CD4-positive, alpha-beta T cell treated with Interleukin-15 for 1 hour (primary cell): Measurements from ENCODE around the gene CLTRN.
"Not testable (repeated sequence)": the region's sequence is repeated elsewhere in the genome, so short reads cannot be mapped to it uniquely, and the experiment has no call there.

Experiments used
- DNase-seq: peaks from one replicate; pipeline ENCODE4 v3.0.0-alpha.2; 2020

CLTRN gene, protein sequence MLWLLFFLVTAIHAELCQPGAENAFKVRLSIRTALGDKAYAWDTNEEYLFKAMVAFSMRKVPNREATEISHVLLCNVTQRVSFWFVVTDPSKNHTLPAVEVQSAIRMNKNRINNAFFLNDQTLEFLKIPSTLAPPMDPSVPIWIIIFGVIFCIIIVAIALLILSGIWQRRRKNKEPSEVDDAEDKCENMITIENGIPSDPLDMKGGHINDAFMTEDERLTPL

DNA sequence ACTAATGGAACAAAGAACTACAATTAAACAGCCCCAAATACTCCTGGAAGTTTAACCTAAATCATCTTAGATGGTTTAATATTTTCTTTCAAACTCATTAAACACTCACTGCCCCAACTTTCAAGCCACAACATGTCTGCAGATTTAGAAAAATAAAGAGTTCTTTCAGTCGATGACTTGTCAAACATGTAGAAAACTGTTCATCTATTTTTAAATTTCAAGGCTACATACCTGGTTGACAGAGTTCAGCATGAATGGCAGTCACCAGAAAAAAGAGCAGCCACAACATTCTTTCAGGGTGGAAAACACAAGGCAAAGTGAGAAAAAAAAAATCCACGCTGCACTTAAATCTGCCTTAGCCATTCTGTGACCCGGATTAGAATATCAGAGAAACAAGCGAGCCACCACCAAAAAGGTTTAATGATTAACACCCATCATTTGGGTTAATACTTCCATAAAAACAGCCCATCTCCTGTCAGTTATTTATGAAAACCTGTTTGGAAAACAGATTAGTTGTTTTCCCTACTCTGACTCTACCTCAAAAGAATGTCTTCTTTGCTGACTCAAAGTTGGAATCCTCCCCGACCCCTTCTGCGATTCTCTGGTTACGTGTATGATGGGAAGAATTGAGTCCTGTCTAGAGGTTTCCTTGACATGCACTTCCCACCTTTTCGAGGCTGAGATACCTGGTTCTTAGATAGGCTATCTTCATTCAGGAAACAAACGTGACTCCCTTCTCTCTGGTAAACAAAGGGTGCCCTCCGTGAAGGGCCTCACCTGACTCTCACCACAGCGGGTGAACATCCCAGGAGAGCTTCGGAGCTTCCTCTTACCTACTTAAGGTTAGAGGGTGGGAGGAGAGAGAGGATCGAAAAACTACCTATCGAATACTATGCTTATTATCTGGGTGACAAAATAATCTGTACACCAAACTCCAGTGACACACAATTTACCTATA lies at the start of gene CLTRN:
Gene CLTRN, minus strand, starts transcription at position 319 of the 958 bp plus-strand sequence. Its CDS starts 30 bp downstream, at position 289.
- no peak for DNase-seq

DNA sequence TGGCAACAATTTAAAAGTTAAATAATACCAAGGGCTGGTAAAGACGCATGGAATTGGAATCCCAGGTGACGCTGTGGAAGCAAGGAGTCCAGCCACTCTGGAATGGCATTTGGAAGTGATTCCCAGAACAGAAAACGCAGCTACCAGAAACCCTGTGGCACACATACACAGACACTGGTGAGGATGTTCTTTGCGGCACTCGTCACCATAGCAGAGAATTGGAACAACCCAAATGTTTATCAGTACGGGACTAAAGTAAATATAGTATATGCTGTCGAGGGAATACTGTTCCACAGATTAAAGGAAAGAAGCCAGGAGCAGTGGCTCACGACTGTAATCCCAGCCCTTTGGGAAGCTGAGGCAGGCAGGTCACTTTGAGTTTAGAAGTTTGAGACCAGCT lies 39.7 kb upstream of the CLTRN start:
- not testable (repeated sequence) for DNase-seq

DNA sequence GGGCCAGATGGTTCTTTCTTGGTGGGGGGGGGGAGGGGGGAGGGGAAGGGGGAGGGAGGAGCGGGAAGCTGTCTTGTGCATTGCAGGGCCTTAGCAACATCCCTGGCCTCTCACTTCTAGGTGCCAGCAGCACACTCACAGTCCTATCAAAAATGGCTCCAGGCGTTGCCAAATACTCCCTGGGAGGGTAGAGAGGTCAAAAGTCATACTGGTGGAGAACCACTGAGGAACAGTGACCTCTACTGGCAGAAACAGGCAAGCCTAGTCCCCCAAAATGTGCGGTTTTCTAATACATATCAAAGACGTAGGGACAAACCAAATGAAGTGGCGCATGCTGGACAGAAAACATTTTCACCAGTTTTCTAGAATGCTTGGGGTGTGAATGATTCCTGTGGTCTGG lies 39.2 kb upstream of the CLTRN start:
- not testable (repeated sequence) for DNase-seq

DNA sequence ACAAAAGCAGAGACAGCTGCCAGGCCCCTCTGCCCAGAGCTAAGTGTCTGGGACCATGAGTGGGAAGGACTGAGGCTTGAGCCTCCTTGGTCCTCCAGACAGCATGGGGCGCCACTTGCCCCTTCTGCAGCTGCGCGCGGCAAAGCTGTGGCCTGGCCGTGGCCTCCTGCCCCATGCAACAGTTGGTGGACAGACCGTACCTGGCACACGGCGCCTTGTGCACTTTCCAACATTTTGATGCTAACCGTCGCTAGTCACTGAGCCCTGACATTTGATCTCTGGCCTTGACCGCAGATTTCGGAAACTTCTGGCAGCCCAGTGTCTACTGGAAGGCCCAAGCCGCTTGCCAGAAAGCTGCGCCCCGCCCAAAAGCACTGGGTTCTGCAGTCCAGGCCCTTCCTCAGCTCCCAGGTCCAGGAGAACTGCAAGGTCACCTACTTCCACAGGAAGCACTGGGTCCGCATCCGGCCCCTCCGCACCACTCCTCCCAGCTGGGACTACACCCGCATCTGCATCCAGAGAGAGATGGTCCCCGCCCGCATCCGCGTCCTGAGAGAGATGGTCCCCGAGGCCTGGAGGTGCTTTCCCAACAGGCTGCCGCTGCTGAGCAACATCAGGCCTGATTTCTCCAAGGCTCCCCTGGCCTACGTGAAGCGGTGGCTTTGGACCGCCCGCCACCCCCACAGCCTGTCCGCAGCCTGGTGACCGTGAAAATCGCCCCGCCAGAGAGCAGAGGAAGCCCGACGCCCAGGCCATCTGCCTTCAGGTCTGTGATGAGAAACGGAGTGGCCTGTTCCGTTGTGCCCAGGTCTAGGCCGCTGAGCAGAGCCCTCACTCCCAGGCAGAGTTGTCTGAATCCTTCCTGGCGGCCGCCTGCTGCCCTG lies 38.1 kb upstream of the CLTRN start:
- no peak for DNase-seq

DNA sequence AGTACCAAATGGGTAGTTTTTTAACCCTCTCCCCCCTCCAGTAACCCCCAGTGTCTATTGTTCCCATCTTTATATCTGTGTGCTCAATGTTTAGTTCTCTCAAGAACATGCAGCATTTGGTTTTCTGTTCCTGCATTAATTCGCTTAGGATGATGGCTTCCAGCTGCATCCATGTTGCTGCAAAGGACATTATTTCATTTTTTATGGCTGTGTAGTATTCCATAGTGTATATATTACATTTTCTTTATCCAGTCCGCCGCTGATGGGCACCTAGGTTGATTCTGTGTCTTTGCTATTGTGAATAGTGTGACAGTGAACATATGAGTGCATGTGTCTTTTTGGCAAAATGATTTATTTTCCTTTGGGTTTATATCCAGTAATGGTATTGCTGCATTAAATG lies 31.9 kb upstream of the CLTRN start:
- no peak for DNase-seq

DNA sequence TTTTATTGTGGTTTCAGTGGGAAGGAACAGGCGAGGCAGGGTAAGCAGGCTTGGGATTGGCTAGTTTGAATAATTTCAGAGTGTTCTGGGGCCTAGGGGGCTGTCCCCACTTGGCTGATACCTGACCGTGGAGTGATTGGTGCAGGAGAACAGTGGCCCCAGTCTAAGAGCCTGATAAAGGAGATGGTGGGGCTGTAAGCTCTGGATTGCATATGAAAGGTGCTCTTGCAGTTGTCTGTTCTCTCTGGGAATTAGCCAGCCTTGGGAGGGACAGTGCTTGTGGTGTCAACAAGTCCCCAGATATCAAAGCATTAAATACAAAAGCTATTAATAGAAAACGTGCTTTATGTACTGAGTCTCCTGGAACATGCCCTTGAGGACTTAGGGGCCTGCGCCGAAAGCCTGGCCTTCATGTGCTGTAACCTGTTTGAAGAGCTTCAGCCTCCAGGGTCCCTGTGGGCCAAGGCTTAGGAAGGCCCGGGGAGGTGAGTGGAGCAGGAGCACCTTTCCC lies 30.4 kb upstream of the CLTRN start:
- DNase-seq: no peak

DNA sequence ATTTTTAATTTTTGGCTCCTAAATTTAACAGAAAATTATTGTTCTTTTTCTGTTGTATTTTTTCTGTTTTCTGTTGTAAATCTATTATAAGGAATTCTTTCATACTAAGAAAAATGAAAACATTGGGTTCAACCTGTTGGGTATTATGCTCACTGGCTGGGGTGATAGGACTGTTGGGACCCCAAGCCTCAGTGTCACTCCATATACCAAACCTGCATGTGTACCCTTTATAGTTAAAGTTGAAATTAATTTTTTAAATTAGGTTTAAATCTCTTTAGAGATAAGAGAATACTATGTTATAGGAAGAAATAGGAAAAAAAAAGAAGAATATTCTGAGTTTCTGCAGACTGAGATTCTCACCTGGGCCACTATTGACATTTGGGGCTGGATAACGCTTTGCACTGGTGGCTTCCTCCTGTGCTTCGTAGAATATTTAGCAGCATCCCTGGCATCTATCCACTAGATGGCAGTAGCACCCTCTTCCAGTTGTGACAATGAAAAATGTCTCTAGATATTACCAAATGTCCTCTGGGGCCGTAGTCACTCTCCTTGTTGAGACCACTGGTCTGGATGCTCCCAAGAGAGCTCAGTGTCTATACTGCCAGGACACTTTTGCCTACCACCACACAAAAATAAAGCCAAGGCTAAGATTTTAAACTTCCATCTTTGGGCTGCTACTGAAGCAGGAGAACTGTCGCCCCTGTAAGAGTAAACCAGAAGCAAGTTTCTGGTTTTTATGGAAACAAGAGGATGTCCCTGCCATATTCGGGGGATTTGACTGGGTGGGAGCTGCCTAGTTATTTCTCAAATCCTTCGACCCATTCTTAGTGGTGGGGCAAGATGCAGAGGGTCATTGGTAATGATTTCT lies 22.4 kb upstream of the CLTRN start:
- peak; percentile 65 for DNase-seq

DNA sequence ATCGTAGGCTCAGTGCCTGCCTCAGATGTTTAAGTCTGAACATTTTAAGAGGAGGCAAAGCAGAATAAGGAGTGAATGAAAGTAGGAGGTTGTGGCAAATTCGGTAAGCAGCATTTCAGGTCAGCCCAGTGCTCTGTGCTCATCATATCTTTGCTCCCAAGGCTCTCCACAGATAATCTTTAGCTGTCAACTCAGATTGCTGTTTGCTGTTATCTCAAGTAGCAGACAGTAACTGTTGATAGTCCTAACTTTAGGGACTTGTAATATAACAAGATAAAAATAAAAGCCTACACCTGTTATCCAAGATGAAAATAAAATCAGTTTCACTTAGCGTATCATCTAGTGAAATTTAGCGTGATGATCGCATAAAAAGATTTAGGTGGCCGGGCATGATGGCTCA lies 18.6 kb upstream of the CLTRN start:
- DNase-seq: no peak

DNA sequence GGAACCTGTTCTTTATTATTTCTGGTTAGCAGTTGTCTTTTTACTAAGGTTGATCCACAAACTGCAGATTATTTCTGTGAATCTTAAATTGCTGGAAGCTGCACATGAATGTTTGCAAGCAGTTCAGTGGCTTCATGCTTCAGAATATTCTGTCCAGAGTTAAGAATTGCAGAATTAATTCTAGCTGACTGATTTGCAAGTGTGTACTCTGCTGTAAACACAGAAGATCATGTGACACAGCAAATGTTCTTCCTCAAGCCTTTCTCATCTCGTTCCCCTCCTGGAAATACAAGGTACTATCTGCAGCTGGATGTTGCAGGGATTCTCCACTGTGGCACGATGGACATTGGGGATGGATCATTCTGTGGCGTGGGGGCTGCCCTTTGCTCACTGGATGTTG lies 16.8 kb upstream of the CLTRN start:
- no peak for DNase-seq

DNA sequence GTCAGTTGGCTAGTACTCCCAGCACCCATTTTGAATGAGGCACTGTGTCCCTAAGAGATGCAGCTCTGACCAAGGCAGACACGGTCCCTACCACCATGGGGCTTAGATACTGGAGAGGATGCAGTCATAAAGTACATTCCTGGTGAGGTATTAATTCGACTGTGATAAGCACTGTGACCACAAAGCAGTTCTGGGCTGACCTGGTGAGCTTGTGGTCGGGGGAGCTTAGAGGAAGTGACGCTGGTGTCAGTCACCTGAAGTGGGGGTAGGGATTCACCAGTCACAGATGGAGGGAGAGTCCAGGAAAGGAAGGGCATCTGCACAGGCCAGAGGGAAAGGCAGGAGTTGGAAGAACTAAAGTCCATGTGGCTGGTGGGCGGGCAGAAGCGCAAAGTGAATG lies 15.8 kb upstream of the CLTRN start:
- no peak for DNase-seq

DNA sequence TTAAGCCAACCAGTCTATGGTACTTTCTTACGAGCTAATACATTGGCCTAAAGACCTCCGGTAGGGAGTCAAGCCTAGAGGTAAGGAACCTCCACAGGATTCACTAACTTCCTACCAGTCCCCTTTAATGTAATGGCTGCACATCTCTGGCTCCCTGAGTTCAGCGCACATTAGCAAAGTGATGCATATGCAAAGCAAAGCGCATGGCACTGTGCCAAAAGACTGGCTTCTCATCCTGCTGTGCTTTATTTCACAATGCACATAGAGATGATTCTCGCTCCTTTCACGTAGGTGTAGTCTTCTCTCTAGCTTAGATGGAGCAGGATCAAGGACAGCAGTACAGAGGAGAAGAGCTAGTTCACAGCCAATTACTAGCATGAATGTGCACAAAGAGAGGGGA lies 14.6 kb upstream of the CLTRN start:
- no peak for DNase-seq

DNA sequence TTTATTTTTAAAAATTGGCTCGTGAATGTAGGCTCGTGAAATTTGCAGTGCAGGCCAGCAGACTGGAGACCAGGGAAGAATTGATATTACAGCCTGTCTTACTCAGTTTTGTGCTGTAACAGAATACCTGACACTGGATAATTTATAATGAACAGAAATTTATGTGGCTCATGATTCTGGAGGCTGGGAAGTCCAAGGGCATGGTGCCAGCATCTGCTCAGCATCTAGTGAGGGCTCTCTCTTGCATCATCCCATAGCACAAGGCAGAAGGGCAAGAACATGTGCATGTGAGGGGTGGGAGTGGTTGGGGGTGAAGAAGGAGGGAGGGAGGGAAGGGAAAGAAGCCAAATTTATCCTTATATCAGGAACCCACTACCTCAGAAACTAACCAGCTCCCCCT lies 13.7 kb upstream of the CLTRN start:
- DNase-seq: no peak

DNA sequence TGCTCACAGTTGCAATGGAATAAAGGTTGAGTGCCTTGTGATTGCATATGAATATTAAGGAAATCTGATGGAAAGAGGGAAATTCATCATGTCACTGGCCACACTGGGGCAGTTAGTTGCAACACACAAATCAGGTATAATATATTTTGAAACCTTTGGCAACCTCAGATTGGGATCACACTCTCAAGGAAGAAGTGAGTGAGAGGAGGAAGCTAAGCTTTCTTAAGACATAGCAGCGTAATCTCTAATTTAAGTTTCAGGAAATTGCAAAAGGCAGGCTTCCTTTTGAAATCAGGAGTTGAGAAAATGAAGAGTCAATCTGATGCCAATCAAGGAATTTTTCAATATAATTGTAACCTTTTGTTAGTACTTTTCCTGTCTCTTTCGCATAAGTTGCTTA lies 12.3 kb upstream of the CLTRN start:
- DNase-seq: no peak

DNA sequence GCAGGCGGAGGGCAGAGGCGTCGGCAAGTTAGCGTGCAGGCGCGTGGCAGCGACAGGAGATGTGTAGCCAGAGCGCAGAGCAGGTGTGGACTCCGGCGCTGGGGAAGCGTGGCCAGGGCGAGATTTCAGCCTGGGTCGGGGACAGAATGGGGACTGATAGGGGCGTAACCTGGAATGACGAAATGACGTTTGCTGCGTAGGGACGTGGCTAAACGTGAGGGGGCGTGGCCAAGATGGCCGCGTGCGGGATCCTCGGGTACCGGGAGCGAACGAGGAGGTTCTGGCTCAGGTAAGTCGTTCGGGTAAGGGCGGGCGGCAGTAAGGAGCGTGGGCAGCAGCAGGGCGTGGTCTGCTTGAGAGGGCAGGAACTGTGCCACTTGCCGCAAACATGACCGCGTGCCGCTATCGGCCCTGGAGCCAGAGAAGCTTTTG lies 10.9 kb upstream of the CLTRN start:
- peak; percentile 90 for DNase-seq

DNA sequence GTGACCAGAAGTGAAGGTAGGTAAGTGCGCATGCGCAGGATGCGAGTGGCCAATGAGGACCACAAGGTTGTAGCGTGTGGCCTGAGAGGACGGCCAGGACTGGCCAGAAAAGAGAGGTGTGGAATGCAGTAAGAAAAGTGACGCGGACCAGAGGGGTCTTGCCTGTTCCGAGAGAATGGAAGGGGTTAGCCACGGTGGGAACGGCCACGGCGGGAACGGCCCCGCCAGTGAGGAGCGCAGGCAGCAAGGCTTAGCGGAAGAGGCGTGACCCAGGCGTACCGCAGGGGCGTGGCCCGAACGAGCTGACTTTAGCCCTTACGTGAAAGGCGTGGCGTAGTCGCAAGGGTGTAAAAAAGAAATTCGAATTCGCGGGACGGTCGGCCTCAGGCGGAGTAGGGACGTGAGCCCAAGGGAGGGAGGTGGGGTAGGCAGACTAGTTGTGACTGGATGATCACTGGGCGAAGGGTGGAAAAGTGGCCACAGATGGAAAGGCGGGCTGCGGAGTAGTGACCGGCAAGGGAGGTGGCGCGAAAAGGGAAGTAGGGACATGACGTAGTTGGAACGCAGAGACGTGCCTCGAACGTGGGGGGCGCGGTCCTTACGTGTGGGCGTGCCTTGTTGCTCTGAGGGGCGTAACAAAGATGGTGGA lies 10.4 kb upstream of the CLTRN start:
- DNase-seq: peak; percentile 94

DNA sequence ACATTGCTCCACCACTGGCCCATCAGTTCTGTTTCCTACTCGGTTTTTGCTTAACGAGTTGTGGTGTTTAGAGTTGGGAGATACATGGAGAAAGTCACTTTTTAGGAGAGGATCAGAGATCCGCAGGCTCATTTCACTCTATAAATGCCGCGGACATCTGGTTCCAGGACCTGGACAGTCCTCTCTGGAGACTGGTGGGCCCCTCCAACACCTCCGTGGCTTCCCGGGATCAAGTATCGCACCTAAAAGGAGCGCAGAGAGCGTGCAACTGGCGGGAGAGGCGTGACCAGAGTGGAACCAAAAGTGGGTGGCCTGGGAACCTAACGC lies 9.9 kb upstream of the CLTRN start:
- DNase-seq: no peak

DNA sequence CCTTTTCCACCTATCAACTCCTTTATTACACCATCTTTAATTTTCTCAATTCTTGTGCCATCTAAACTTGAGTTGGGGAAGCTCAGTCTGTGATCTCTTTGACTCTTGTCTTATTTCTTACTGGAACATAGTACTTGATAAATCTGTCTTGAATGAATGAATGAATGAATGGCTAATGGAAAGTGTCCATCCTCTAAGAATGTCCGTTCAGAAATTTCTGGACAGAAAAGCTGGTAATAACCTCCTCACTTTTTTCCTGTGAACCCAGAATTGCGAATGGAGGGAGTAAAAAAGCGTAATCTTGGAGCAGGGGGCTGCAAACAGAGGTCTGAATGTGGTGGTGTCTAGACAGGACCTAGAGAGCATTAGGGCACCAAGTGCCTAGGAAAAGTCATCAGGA lies 9.4 kb upstream of the CLTRN start:
- no peak for DNase-seq

DNA sequence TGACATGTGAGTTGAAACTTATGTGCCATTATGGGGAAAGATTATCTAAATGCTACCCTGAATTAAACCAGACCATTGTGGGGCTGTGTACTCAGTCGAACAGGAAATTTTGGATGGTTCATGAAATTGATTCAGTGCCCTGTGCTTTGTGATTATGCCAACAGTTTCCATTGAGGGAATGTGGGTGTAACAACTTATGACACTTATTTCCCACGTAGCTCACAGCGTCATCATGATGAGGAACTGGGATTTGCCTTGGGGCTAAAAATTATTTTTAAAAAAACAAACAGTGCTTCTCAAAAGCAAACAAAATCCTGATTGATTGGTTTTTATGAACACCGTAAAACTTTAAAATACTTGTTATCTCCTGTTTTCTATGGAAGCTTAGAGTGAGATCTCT lies 8.3 kb upstream of the CLTRN start:
- no peak for DNase-seq

DNA sequence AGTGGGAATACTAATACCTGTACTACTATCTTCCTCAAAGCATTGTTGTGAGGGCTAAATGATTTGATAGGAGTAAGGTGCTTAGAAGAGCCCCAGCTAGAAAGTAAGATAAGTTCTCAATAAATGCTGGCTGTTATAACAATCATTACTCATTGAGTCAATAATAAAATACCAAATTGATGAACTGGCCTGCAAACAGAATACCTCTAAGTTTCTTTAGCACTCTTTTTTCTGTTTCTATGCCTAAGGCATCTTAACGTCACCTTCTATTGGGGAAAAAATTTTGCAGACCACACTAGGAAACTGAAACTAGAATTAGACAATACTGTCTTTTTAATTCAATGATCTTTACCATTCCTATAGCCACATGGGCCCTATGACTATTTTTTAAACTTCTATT lies 1.2 kb downstream of the CLTRN start:
- DNase-seq: no peak

DNA sequence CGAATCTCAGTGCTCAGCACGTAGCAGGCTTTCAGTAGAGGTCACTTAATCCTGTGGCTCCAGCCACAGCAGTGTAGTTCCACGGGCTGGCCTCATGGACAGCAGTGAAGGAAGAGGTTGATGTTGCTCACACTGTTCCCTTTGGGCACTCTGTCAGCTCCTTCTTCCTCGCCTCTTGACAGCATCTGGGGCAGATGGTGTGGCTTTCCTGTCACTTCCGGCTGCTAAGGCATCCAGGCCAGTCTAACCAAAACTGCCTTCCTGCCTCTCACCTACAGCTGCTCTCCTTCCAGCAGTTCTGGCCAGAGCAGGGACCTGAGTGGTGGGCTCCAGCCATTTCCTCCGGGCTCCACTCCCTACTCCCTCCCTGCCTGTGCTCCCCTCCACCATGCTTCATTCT lies 9.8 kb downstream of the CLTRN start:
- not testable (repeated sequence) for DNase-seq

DNA sequence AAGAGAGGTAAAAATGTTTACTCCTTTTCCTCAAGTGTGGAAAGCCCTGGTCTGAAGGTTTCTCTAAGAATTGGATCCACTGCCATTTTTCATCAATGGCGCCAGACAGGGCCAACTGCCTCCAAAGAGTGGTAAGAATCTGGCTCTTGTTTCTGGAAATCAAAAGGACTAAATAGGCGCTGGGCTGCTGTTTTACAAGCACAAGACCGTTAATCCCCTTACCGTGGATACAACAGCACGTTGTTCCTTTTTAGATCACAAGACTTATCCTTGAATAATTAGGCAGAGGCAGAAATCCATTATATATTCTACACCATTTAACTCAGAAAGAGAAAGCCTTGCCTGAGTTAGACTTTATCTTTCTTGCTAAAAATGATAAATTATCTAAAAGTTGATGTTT lies 10.6 kb downstream of the CLTRN start:
- DNase-seq: no peak

DNA sequence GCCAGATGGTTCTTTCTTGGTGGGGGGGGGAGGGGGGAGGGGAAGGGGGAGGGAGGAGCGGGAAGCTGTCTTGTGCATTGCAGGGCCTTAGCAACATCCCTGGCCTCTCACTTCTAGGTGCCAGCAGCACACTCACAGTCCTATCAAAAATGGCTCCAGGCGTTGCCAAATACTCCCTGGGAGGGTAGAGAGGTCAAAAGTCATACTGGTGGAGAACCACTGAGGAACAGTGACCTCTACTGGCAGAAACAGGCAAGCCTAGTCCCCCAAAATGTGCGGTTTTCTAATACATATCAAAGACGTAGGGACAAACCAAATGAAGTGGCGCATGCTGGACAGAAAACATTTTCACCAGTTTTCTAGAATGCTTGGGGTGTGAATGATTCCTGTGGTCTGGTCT lies 17.1 kb downstream of the CLTRN start:
- DNase-seq: not testable (repeated sequence)
